DOHH2 (cell line): ENCODE measurements around the gene FAM151A.

Experiments
- CTCF ChIP-seq: fragments of 200-600 bp; sonication (generic); IDR thresholded peaks from one replicate; pipeline ENCODE4 v1.5.1; 2014; ENCODE audit warnings: antibody characterized with exemption, mild to moderate bottlenecking, low read depth, low read length; ENCODE audit not compliant: poor library complexity, severe bottlenecking
- EZH2phosphoT487 ChIP-seq: fragments of 200-600 bp; sonication (generic); IDR thresholded peaks from 2 replicates; pipeline ENCODE4 v1.6.1; 2017; ENCODE audit warnings: borderline replicate concordance, mild to moderate bottlenecking, antibody characterized with exemption, low read length, moderate library complexity, mixed read lengths

- TF ChIP-seq EZH2phosphoT487 (no peak), CTCF (no peak)
Observed at GRCh38 chr1:54596756-54597155, 26.6 kb downstream of the FAM151A start.
